Gastroesophageal sphincter (tissue), 3 donors: ENCODE data around the gene ADAMTS12.

Experiments
- EP300 ChIP-seq: sonication (generic); formaldehyde crosslinking; IDR thresholded peaks from one replicate; pipeline ENCODE4 v1.6.1; 2017; ENCODE audit warnings: antibody characterized with exemption, mild to moderate bottlenecking
- POLR2A ChIP-seq, 2 donors: fragments of 450-650 bp; IDR thresholded peaks; one replicate each; pipeline ENCODE4 v1.6.1; 2017; ENCODE audit warnings: antibody characterized with exemption in 2 of 2, mild to moderate bottlenecking in 2 of 2, moderate library complexity in 1 of 2
- POLR2AphosphoS5 ChIP-seq: sonication (generic); formaldehyde crosslinking; IDR thresholded peaks from one replicate; pipeline ENCODE4 v1.6.1; 2017; ENCODE audit warnings: antibody characterized with exemption
- TF ChIP-seq, protein P1 (sequence below), 4 experiments: fragments of 200-600 bp in 2 of 4; fragments of 450-650 bp in 2 of 4; sonication (generic) in 1 of 4; IDR thresholded peaks; one replicate each; pipeline ENCODE4 v1.5.1; 2017 to 2019; ENCODE audit warnings: antibody characterized with exemption in 4 of 4, mild to moderate bottlenecking in 2 of 4, moderate library complexity in 2 of 4

DNA sequence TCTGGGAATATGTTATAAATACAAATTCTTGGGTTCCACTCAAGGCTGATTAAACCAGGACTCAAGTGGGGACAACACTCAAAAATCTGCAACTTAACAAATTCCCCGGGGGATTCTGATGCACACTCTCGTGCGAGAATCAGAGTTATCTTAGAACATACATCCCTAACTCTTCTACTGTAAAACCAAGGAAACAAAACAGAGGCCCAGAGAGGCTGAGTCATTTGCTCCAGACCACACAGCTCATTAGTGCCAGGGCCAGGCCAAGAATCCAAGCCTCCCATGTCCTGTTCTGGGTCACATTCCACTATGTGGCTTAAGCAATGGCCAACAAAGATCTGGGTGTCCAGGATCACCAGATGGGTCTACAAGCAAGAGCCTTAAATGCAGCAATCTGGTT lies 166.0 kb downstream of the ADAMTS12 start:
- TF ChIP-seq, protein P1, sequence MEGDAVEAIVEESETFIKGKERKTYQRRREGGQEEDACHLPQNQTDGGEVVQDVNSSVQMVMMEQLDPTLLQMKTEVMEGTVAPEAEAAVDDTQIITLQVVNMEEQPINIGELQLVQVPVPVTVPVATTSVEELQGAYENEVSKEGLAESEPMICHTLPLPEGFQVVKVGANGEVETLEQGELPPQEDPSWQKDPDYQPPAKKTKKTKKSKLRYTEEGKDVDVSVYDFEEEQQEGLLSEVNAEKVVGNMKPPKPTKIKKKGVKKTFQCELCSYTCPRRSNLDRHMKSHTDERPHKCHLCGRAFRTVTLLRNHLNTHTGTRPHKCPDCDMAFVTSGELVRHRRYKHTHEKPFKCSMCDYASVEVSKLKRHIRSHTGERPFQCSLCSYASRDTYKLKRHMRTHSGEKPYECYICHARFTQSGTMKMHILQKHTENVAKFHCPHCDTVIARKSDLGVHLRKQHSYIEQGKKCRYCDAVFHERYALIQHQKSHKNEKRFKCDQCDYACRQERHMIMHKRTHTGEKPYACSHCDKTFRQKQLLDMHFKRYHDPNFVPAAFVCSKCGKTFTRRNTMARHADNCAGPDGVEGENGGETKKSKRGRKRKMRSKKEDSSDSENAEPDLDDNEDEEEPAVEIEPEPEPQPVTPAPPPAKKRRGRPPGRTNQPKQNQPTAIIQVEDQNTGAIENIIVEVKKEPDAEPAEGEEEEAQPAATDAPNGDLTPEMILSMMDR (IDR thresholded peaks at IDR 0.05), result no peak
- TF ChIP-seq POLR2A (IDR thresholded peaks at IDR 0.05) (no peak), POLR2AphosphoS5 (no peak), EP300 (no peak)
